Kidney glomerular epithelial cell (primary cell): ENCODE data around the gene PALM.
"Not testable (repeated sequence)": the region's sequence is repeated elsewhere in the genome, so short reads cannot be mapped to it uniquely, and the experiment has no call there.

Source experiments
- DNase-seq: peaks from one replicate; lab custom pipeline; 2025; lab: John Stamatoyannopoulos, UW

The PALM gene

DNA sequence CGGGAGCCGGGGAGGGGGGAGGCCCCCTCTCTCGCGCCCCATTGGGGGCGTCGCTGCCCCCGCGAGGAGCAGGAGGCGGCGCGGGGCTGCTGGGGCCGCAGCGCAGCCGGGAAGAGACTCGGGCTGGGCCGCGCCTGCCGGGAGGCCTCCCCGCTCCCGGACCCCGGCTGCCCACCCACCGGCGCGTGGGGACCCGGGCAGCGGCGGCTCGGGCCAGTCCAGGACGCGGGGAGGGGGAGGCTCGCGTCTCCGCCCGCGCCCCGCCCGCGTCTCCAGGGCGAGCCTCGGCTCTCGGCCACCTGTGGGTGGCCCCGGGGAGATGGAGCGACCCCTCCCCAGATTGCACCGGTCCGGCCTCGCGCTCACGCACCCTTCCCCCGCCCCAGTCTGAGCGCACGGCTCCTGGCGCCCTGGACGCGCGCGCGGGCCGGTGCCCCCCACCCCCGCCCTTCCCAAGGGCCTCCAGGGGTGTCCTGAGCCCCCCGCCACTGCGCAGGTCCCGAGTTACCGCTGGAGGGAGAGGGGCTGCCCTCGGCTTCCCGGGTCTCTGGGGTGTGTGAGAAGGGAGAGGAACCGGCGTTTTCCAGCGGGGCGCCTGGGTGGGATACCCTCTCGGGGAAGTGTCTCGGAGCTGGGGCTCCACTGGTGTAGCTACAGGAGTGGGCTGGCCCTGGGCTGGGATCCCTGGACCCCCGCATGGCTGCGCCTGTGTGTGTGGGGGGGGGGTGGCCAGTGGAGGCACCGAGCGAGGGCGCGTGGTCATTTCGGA is 645 bp downstream of the PALM start:
- DNase-seq = no peak

DNA sequence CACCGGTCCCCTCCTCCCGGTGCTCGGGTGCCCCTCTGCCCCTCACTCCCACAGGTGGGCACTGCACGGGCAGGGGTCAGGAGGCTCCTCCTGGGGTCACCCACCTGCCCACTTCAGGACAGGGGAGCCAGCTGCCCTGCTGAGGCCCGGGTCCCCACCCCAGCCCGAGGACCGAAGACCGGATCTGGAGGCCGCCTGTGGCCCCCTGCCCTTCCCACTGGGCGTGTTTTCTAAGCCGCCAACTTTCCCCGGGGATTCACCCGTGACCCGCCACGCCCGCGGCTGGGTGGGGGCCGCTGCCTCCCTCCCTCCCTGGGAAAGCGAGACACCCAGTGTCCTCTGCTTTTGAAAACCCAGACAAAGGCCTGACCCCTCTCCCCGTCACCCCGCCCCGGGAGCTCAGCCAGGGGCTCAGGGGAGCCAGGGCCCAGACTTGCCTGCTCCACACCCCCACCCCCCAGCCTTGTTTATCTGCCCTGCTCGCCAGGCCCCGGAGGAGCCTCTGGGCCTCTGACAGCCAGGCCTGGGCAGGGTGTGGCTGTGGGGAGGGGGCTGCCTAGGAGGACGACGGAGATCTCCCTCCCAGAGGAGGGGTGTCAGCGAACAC is 1.3 kb downstream of the PALM start:
- no peak for DNase-seq

DNA sequence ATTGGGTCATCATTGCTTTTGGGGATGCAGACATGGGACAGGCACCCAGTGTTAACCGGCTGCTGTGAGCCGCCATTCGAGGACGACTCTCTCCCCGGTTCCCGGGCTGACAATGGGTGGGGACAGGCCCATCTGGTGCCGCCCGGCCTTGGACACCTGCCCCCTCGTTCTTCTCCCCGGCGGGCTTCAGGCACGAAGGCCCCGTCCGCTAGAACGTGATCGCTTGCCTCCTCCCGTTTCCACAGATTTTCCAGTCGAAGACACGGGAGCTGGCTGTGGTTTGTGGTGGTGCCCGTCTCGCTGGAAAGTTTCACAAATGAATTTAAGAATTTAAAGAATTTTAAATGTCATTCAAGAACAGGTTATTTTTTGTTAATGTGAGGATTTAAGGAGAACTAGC is 2.0 kb downstream of the PALM start:
- DNase-seq = no peak

DNA sequence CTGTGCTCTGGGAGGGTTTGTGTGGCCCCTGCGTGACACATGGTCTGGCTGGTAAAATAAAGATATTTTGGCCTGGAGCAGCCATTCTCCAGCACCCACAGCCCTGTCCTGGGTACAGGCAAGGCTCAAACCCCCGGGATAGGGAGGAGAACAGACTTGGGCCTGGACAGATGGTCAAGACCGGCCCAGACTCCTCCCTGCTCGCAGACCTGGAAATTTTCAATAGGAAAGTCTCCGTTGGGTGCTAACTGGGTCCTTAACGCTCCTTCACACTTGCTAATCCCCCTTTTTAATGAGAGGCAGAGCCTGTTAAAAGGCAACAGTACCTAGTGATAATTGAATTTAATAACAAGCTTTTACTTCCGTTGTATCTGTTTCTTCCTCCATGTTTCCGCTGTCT is 2.5 kb downstream of the PALM start:
- DNase-seq = no peak

DNA sequence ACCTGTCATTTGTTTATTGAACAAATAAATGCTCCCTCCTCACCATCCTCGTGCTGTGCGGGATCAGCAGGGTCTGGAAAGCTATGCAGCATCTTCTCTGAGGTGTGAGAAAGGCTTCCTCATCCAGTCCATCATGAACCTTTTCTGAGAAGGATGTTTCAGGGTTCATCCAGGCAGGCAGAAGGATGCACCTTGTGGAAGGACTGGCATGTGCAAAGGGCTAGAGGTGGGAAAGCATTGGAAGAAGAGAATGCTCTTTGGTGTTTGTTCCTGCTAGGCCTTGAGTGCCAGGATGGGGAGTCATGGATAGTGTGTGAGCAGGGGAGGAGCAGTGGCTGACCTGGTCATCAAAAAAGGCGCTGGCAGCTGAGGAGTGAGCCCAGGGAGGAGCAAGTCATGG is 6.6 kb downstream of the PALM start:
- no peak for DNase-seq

DNA sequence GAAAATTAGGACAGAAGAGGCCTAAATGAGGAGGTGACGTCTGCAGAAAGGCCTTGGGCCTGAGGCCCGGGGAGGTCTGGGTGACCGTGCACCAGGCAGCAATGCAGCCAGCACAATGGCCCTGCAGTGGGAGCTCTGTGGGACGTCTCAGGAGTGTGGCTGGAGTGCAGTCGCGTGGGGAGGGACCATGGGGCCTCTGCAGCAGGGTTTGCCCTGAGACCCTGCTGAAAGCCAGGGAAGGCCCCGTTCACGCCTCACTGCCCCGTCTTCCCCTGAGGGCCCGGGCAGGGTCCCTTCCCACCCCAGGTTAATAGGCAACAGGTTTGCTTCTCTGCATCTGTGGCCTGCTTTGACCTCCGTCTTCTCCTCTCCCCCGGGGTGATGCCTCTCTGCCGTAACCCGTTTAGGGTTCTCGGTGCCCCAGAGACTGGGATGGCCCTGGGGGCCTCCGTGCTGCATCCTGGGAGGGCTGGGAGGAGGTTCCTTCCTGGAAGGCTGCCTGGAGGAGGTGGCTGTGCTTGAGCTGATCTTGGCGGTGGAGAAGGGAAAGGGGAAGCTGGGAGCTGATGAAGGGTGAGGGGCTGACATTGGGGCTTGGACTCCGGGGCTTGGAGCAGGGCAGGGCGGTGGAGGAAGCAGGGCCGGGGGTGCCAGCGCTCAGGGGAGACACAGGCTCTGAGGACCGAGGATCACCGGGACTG is 9.7 kb downstream of the PALM start:
- no peak for DNase-seq

DNA sequence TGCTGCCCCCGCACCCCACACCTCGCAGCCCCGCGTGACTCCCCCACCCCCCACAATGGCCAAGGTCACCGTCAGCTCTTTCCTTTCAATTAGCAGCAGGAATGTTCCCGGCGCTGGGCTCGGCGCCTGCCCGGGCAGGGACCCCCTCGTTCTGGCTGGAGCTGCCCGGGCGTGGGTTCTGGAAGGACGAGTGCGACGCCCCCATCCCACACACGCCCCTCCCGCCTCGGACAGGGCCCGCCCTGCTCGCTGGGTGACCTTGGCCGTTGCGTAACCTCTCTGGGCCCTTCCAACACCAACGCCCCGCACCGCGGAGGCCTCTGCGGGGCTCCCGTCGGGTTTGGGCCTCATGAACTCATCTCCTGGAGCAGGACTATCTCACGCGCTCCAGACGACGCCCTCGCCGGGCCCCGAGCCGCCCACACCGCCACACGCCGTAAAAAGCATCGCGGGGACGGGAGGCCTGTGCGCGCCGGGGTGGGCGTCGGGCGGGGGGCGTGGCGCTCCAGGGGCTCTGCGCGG is 10.3 kb downstream of the PALM start:
- no peak for DNase-seq

DNA sequence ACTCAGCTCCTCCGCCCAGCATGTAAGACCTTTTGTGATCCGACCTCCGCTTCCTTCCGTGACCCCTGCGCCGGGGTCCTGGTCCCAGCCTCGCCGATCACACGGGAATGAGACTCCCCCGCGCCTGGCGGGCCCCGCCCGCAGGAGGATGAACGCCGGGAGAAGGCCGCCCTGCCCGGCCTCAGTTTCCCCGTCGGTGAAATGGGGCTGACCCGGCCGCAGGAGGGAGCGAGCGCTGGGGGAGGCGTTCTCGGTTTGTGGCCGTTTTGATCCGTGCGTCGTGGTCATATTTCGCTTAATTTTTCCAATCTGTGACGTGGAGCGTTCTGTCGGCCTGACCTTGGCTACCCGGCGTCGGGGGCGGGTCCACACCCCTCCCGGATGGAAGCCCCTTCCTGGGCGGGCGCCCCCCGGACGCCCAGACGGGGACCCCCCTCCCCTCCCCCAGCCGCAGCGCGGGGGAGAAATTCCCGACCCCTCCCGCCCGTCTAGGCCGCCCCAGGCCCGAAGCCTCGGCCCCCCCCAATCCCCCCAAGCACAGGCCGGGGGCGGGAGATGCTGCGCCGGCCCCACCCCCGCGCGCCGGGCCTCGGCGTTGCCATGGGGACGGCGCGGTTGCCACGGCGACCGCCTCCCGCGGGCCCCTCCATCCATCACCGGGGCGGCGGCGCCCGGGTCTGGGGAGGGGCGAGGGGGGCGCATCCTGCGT is 11.1 kb downstream of the PALM start:
- no peak for DNase-seq

DNA sequence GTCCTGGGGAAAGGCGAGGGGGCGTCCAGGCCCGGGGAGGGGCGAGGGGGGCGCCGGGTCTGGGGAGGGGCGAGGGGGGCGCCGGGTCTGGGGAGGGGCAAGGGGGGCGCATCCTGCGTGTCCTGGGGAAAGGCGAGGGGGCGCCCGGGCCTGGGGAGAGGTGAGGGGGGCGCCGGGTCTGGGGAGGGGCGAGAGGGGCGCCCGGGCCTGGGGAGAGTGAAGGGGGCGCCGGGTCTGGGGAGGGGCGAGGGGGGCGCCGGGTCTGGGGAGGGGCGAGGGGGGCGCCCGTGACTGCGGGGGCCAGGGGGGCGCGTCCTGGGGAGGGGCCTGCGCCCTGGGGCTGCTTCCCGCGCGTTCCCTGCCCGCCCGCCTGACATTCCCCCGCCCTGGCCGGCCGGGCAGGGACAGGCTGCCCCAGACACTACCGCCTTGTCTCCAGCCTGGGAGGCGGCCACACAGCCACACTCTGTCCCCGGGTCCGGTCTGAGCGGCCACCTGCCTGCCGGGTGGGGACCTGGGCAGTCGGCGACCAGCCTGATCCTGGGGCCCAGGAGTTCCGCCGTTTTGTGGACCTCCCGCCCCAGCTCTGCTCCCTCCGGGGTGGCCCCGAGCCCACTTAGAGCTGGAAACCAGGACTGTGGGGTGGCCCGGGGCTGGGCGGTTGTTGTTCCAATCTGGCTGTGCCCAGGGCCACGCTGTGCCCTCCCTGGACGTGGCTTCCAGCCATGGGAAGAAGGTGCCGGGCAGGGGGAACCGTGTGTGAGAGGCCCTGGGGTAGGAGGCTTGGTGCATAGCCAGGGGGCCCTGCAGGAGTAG is 11.8 kb downstream of the PALM start:
- DNase-seq = no peak

DNA sequence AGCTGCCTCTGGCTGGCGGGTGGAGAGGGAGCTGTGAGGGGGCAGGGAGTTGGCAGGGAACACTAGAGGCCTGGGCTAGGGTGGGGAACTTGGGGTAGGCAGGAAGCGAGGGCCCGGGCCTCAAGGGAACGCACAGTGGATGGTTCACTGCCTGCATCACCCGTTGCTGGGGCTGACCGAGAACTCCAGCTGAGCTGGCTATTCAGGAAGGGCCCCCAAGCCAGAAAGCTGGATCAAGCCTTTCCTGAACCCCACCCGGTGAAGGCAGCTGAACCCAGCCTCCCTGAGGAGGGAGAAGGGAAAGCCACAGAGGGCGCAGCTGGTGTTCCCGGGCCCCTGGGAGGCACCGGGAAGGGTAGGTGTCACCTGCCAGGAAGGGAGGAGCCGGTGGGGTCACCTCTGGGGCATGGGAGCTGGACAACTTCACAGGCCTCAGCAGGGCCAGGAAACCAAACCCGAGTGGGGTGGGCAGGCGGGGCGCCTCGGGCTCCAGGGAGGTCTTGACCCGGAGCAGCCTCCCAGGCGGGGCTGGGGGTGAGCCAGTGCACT is 13.9 kb downstream of the PALM start:
- DNase-seq = no peak

DNA sequence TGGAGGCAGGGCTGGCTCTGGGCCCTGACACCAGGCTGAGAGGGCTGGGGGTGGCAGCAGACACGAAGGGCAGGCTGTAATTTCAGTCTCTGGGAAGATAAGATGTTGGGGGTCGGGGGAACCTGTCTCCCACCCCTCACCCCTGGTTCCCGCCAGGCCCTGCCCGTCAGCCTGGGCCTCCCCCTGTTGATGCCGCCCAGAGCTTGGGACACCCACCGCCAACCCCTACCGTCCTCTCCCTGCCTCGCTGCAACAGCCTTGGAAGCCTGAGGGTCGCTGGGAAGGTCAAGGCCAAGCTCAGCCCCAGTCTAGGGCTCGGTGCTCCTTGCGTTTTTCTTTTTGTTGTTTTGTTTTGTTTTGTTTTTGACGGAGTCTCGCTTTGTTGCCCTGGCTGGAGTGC is 14.5 kb downstream of the PALM start:
- DNase-seq = no peak

DNA sequence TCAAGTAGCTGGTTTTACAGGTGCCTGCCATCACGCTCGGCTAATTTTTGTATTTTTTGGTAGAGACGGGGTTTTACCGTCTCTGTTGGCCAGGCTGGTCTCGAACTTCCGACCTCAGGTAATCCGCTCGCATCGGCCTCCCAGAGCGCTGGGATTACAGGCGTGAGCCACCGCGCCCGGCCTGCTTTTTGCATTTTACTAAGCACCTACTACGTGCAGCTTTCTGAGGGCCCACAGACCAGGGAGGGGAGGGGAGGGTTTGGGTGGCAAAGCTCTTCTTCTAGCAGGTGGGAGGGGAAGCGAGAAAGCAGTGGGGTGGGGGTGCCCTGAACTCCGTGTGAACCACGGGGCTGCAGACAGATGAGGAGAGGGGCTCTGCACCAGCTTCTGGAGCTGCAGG is 15.0 kb downstream of the PALM start:
- DNase-seq = no peak

DNA sequence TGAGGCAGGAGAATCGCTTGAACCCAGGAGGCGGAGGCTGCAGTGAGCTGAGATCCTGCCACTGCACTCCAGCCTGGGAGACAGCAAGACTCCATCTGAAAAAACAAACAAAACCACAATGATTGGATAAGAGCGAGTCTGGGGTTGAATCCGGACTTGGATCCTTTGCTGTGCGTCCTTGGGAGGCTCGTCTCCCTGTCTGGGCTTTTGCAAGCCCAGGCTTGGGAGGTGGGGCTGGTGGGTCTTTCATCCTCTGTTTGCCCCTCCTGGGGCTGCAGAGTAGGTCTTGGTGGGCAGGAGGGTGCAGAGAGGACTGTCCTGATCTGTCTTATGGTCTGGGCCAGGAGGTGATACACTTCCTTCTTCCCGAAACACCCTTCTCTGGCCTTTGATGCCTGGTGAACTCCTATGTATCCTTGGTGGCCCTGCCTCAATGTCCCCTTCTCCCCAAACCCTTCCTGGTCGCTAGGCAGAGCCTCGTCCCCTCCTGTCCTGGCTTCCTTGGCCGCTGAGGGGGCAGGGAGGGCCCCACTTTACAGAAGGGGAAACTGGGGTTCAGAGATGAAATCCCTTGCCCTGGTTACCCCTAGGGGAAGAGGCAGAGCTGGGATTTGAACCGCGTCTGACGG is 16.8 kb downstream of the PALM start:
- DNase-seq = no peak

DNA sequence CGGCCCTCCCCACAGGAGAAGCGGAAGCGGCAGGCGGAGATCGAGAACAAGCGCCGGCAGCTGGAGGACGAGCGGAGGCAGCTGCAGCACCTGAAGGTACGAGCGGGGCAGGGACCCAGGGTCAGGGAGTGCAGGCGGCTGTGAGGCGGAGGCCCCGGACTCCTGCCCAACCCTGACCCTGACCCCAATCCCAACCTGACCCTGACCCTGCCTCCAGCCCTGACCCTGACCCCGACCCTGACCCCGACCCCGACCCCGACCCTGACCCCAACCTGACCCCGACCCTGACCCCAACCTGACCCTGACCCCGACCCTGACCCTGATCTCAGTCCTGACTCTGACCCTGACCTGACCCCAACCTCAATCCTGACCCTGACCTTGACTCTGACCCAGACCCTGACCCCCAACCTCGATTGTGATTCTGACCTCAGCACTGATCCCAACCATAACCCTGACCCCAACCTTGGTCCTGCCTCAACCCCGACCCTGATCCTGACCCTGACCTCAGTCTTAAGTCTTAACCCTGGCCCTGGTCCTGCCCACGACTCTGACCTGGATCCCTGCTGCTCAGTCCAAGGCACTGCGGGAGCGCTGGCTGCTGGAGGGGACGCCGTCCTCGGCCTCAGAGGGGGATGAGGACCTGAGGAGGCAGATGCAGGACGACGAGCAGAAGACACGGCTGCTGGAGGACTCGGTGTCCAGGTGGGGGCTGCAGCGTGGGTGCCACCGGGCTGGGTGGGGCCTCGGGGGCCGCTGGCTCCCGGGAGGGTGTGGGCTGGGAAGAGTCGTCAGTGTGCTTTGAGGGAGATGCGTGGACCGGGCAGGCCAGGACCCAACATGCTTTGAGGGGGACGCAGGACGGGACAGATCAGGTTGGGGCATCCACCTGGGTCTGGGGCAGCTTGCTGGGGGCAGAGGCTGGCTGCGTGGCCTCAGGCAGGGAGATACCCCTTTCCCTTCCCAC is 18.5 kb downstream of the PALM start:
- DNase-seq = no peak

DNA sequence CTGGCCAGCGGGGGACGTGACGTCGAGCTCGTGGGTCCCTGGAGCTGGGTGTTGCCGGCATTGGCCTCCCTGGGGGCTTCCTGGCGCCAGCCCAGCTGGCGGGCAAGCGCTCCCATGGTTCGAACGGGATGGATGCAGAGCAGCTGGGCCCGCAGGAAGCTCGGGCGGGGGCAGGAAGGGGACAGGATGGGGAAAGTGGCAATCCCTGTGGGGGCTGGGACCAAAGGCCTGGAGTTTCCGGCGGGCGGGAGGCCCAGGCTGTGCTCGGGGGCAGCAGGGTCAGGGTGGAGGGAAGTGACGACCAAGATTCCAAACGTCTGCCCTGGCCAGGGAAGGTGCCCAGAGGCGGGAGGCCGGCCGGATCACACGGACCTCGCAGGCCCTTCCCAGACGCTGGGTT is 19.3 kb downstream of the PALM start:
- no peak for DNase-seq

DNA sequence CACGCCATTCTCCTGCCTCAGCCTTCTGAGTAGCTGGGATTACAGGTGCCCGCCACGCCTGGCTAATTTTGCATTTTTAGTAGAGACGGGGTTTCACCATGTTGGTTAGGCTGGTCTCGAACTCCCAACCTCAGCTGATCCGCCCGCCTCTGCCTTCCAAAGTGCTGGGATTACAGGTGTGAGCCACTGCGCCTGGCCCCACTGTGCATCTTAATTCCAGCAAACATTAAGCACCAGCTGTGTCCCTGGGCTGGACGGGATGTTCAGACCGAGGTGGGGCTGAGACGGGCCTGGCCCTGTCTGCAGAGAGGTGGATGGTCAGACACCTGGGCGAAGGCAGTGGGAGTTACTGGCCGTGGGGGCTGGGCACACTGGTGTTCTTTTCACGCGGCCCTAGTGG is 20.8 kb downstream of the PALM start:
- DNase-seq = not testable (repeated sequence)

DNA sequence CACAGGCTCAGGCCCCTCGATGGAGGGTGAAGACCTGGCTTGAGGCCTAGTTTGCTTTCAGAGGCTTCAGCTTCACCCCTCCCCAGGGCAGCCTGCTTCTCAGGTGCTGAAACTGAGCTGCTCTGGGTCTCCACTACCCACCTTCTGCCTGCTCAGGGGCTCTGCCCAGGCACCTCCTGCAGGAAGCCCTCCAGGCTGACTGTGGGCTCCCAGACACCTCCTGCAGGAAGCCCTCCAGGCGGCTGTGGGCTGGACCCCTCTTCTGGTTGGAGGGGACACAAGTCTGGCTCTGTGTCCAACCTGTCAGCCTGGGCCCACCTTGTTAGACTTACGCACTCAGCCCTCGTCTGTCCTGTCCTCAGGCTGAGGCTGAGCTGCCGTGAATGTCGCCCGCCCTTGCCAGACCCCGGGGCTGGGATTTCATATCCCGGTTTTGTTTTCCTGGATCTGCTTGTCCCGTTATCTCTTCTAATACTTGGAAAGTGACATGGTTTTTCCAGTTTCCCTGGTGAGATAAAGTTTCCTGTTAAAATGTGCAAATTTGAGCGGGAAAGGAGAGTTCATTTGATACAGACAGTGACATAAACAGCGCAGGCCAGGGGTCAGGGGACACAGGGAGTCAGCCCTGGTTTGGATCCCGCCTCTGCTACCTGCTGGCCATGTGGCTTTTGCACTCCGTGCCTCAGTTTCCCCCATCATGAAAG is 21.4 kb downstream of the PALM start:
- no peak for DNase-seq

DNA sequence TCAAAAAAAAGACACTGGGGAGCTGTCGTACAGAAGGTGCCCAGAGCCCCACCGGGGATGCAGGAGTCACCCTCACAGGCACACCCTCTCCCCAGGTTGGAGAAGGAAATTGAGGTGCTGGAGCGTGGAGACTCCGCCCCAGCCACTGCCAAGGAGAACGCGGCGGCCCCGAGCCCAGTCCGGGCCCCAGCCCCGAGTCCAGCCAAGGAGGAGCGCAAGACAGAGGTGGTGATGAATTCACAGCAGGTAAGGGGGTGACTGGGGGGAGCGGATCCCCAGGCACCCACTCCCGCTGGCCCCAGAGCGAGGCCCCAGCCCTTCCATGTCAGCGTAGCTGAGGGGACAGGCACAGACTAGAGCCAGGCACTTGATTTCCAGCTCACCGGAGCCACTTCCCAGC is 22.3 kb downstream of the PALM start:
- DNase-seq = no peak
